HPDE6-E6E7 (cell line): ENCODE results near the gene ZNF282.

Experiments used
- DNase-seq: peaks from one replicate; pipeline ENCODE4 v3.0.0; 2011; ENCODE audit warnings: missing footprints; ENCODE audit errors: extremely low spot score

Gene ZNF282

DNA sequence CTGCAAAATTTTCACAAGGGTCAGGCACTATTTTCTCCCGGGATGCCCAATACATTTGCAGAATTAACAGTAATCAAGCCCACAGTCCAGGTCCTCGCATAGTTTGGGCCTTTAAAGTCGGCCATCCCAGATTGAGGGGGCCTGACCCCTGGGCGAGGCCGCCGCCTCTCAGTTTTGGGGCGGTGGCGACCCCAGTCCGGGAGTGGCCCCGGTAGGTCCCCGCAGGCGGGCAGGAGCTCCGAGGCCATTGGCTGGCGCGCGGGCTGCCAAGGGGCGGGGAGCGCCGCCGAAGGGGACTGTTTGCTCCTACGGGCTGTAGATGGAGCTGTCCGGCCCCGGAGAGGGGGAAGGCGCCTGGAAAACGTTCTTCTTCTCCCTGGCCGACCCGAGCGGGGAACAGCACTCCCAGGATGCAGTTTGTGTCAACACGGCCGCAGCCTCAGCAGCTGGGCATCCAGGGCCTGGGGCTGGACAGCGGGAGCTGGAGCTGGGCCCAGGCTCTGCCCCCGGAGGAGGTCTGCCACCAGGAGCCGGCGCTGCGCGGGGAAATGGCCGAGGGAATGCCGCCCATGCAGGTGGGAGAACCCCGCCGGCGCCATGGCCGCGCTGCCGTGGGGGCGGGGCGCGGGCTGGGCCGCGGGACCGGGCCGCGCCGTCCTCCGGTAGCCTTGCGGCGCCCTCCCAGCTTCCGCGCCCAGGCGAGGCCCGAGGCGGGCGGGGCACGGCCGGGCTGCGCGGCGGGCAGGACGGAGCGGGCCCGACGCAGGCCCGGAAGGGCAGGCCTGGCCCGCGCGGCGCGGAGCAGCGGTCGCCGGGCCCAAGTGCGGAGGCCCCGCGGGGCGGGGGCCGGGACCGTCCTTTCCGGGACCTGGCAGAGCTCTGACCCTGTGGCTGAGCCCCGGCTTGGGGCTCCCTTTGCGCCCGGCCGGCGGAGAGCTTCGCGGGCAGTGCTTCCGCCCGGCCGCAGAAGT, at the start of gene ZNF282:
TSS of gene ZNF282 (plus strand) at position 367 of the 971 bp plus-strand sequence. CDS start at position 411, 44 bp downstream.
- peak; percentile 93 for DNase-seq

GRCh38 chr7:149147072-149147751, 48.1 kb upstream of the ZNF282 start, which contains the start of gene ZNF398:
ZNF398 (plus strand) TSS chr7:149147453; CDS start chr7:149147743, 290 bp downstream.
- peak; percentile 80 for DNase-seq

DNA sequence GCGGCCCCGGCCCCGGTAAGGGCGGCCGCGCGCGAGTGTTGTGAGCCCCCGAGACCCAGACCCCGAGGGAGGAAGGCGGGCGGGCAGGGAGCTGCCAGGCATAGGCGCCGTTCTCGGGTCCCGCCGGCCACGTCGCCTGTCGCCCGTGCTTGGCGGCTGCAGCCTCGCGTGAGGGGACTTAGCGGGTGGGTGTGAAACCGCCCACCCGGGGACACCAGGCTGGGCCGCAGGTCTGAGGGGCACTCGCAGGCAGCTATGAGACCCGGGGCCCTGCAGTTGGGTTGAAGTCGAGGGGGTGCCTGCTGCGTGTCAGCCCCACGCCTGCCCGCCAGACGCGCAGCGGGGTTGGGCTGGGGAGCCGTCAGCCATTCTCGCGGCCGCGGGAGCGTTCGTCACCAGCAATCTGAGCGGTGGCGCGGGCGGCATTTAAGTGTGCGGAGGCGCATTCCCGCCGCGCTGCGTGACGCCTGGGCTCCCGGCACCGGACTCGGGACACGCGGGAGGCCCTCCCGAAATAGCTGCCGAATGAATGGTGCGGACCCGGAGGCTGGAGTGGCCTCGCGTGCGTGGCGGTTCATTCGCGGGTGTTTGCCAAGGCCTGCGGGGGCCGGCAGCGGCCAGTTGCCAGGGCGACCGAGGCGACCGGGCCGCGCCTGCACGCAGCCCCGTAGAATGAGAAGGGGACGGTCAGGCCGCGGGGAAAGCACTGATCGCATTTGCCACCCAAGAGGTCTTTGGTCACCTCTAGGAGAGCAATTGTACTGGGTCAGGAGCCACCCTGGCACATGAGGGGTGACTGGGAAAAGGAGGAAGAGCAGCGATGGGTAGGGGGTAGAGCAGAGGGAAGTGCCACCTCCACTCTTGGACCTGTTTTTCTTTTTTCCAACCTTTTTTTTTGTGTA, 47.3 kb upstream of the ZNF282 start:
- DNase-seq: peak; percentile 54

- DNase-seq: no peak
These were observed 44.4 kb upstream of the ZNF282 start for GRCh38 chr7:149150981-149151380.

- DNase-seq: no peak
These were observed 42.0 kb upstream of the ZNF282 start for GRCh38 chr7:149153346-149153745.

GRCh38 chr7:149154056-149154455, 41.3 kb upstream of the ZNF282 start:
- no peak for DNase-seq

GRCh38 chr7:149156898-149157297, 38.4 kb upstream of the ZNF282 start:
- DNase-seq: no peak

DNA sequence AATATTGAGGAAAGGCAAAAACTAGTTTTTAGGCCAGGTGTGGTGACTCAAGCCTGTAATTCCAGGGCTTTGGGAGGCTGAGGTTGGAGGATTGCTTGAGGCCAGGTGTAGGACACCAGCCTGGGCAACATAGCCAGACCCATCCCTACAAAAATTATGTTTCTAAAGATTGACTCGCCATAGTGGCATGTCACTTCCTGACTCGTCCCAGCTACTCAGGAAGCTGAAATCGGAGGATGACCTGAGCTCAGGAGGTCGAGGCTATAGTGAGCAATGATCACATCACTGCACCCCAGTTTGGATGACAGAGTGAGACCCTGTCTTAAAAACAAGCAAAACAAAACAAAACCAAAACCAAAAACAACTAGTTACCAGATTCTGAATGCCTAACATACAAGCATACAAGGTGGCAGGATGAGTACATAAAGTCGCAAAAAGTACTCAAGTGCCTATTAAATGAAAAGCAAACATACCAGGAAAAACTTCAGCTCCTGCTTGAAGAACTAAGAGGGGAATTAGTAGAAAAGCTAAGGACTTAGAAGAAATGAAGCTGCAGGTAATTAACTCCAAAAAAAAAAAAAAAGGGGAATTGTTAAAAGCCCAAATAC, 34.0 kb upstream of the ZNF282 start:
- DNase-seq: no peak

DNA sequence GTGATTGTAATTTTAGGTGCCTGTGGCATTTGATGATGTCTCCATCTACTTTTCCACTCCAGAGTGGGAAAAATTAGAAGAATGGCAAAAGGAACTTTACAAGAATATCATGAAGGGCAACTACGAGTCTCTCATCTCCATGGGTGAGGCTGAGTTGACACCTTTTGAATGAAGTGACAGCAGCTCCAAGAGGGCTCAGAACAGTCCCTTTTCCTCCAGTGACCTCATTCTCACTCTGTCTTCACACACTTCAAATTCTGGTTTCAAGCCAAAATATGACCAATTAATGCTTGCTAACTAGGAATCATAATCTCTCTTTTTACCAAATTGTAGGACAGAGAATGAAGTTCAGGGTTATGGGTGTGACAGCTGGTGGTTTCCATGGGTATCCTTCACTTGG, 29.2 kb upstream of the ZNF282 start:
- DNase-seq: no peak

DNA sequence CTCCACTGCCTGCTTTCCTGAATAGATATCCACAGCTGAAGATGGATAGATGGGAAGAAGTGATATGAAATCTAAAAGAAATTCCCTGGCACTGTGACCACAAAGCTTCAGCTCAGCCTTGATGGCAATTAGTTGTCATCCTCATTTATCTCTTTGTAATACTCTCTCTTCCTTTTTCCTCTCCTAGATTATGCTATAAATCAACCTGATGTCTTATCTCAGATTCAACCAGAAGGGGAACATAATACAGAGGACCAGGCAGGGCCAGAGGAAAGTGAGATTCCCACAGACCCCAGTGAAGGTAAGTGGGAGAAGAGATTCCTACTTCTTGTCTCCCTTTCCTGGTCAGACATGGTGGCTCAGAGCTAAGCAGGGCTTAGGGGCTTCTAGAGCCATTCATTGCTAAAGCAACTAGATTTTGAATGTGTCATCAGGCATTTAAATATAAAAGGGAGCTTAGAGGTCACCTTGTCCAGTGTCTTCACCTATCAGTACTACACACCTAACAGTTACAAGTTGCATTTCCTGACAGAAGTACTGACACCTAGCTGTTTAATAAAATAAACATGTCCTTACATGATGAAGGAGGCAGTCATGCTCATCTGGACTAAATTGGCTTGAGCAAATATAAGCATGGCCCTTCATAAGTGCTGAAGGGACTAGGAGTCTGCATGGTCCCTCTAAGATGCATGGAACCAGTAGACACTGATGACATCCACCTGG, 28.6 kb upstream of the ZNF282 start:
- DNase-seq: no peak

- peak; percentile 77 for DNase-seq
These were observed 23.3 kb upstream of the ZNF282 start for GRCh38 chr7:149171892-149172533.

- no peak for DNase-seq
These were observed 22.8 kb upstream of the ZNF282 start for GRCh38 chr7:149172534-149172920.

GRCh38 chr7:149175150-149175549, 20.2 kb upstream of the ZNF282 start:
- no peak for DNase-seq

DNA sequence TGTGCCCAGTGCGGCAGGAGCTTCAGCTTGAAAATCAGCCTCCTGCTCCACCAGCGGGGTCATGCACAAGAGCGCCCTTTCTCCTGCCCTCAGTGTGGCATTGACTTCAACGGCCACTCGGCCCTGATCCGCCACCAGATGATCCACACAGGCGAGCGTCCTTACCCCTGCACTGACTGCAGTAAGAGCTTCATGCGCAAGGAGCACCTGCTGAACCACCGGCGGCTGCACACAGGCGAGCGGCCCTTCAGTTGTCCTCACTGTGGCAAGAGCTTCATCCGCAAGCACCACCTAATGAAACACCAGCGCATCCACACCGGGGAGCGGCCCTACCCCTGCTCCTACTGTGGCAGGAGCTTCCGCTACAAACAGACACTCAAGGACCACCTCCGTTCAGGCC, 16.1 kb upstream of the ZNF282 start:
- DNase-seq: no peak

DNA sequence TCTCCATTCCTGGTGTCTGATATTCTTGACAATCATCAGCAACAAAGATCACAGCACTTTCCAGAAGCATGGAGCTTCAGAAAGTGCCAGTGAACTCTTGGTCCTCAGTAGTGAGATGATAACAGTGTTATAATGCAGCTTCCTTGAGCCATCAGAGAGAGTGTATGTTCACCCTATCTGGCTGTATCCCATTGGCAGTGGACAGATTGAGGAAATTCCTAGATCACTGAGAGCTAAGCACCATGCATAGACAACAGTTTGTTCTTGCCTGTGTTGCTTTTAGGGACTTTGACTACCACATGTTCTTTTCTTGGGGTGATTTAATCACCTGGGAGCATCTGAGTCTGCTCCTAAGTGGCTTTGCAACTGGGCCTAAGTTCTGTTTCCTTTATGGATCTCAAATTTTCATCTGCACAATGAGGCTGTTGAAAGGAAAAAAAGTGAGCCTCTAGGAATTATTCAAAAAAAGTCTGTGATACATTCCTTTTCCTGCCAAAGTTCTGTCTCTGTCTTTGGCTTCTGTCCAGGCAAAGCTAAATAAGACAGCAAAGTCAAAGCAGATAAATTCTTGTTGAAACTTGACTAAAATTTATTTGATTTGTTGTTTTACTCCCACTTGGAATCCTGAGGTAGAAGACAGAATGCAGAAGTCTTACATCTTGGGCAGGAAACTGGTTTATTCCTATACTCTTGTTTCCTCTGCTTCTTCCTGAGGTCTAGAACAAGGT, 14.5 kb upstream of the ZNF282 start:
- no peak for DNase-seq

- no peak for DNase-seq
These were observed 13.9 kb upstream of the ZNF282 start for GRCh38 chr7:149181450-149181790.

DNA sequence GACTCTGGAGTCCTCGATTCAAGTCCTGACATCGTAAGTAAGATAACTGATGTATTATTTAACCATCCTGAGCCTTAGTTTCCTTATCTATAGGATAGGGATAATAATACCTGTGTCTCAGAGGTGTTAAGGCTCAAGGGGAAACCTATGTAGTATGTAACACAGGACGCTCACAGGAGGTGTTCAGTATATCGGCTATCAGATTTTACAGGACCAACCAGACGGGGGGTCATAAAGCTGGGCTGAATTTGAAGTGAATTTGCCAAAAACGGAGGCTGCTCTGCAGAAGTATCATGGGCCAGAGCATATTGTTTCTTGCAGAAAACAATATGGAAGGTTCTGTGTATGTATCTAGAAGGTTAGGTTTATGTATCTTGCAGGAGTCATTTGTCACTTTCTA, 11.1 kb upstream of the ZNF282 start:
- DNase-seq: no peak

DNA sequence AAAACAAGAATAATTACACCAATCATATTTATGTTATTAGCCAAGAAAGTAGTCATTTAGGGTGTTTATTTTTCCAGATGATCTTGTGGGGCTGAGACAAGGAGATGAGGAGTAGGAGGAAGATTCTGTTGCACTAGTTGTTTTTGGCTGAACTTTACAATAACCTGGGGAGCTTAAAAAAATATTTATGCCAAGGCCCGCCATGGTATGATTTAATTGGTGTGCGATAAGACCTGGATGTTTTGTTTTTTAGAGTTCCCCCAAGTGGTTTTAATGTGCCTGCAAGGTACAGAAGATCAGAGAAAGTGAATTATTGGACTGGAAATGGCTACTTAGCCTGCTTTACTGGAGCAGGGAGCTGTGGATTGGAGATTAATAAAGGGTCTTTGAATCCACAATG, 7.1 kb upstream of the ZNF282 start:
- DNase-seq: no peak

DNA sequence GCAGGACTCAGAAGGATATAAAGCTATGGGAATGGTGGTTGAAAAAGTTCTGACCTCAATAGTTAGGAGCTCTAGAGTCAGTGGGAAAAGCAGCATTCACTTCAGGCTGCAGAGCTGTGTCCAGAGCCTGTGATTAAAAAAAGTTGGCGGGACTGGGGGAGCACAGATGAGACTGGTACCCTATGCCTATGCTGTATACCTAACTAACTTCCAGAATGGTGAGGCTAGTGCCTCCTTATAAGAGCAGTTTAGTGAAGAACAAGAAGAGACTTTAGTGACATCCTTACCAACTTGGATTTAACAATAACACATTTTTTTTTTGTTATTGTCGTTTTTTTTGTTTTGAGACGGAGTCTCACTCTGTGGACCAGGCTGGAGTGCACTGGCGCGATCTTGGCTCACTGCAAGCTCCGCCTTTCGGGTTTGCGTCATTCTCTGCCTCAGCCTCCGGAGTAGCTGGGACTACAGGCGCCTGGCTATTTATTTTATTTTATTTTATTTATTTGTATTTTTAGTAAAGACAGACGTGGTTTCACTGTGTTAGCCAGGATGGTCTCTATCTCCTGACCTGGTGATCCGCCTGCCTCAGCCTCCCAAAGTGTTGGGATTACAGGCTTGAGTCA, 6.6 kb upstream of the ZNF282 start:
- DNase-seq: no peak
